Right renal pelvis (tissue), 4 donors: ENCODE results near the gene GNLY. TPM values are rescaled to one million over a fixed set of nuclear protein-coding genes. Genes with fewer than 3 reads are reported as not detected.
"Not testable (repeated sequence)": the region's sequence is repeated elsewhere in the genome, so short reads cannot be mapped to it uniquely, and the experiment has no call there.

ENCODE experiments used
- DNase-seq, 4 donors: peaks; one replicate each; pipeline ENCODE4 v3.0.0-alpha.2; 2013; ENCODE audit warnings: low read depth in 4 of 4, low spot score in 3 of 4, missing footprints in 1 of 4
- polyA plus RNA-seq, 4 donors: library from polyadenylated mRNA; unstranded; fragments of 120-200 nt; gene quantifications; one replicate each; pipeline ENCODE4 v1.2.1, GENCODE V29; 2013; ENCODE audit not compliant: insufficient read length in 4 of 4

GNLY gene
- polyA plus RNA-seq, 4 donors, result 0.36 to 0.63 (median 0.51) TPM; not detected in 1

- DNase-seq, result no peak
Observed at GRCh38 chr2:85706599-85707296, 12.6 kb downstream of the GNLY start.

GRCh38 chr2:85707304-85707703 is 13.1 kb downstream of the GNLY start:
- DNase-seq, result peak; percentile 67 to 73 (median 70)

- no peak for DNase-seq
Observed at GRCh38 chr2:85708641-85709040, 14.5 kb downstream of the GNLY start.

- DNase-seq, result no peak
Observed at GRCh38 chr2:85709401-85709811, 15.2 kb downstream of the GNLY start.

- DNase-seq, result no peak
Observed at GRCh38 chr2:85710687-85711577, 16.8 kb downstream of the GNLY start.

GRCh38 chr2:85711578-85712060 is 17.5 kb downstream of the GNLY start:
- DNase-seq, result no peak

- no peak for DNase-seq
Observed at GRCh38 chr2:85712336-85712735, 18.2 kb downstream of the GNLY start.

- DNase-seq, result no peak
Observed at GRCh38 chr2:85712849-85713612, 18.9 kb downstream of the GNLY start.

GRCh38 chr2:85713836-85714235 is 19.7 kb downstream of the GNLY start:
- DNase-seq, result no peak

GRCh38 chr2:85714421-85714820 is 20.3 kb downstream of the GNLY start:
- not testable (repeated sequence) for DNase-seq

- DNase-seq, result no peak
Observed at GRCh38 chr2:85714841-85715240, 20.7 kb downstream of the GNLY start.

- no peak for DNase-seq
Observed at GRCh38 chr2:85716346-85716914, 22.3 kb downstream of the GNLY start.

- DNase-seq, result no peak
Observed at GRCh38 chr2:85717308-85718008, 23.3 kb downstream of the GNLY start.

- DNase-seq, result no peak
Observed at GRCh38 chr2:85718009-85718391, 23.8 kb downstream of the GNLY start.

- no peak for DNase-seq
Observed at GRCh38 chr2:85718885-85719492, 24.8 kb downstream of the GNLY start.

GRCh38 chr2:85719609-85720240 is 25.6 kb downstream of the GNLY start:
- no peak for DNase-seq

GRCh38 chr2:85720533-85720932 is 26.4 kb downstream of the GNLY start:
- DNase-seq, result no peak

GRCh38 chr2:85721641-85722040 is 27.5 kb downstream of the GNLY start:
- no peak for DNase-seq

- no peak for DNase-seq
Observed at GRCh38 chr2:85722519-85722918, 28.4 kb downstream of the GNLY start.
